ENCODE measurements around the gene SIRPA. TPM values are rescaled to one million over a fixed set of nuclear protein-coding genes. Genes with fewer than 3 reads are reported as not detected.

SIRPA gene
- total RNA-seq, 1 experiment from 2014 or later: 6.0 TPM

- Mint-ChIP-seq H3K27me3 (ENCODE audit: low read depth) (peaks cover 7% of the 10 kb centered on the region), H3K36me3 (ENCODE audit: insufficient read depth in 1 of 3, low read depth in 3 of 3) (no peaks in the 10 kb centered on the region; a peak in 1 of 7 replicates), H3K27ac (no peak overlapping the region), H3K4me3 (no peak overlapping the region), H3K4me1 (peaks cover 42 to 59% of the 10 kb centered on the region in 2 experiments), H3K9me3 (no peaks in the 10 kb centered on the region; a peak in 1 of 5 replicates)
- Histone ChIP-seq H2BK120ac (ENCODE audit: low read depth, low read length, poor library complexity, severe bottlenecking) (no peak overlapping the region), H2BK12ac (ENCODE audit: insufficient read length, low read depth, low read length) (no peak overlapping the region), H2BK20ac (ENCODE audit: low read depth, low read length, poor library complexity, severe bottlenecking) (no peak overlapping the region), H3T11ph (ENCODE audit: low read length) (no peak overlapping the region), H4K5ac (ENCODE audit: insufficient read length, low read depth, low read length) (no peak overlapping the region), H3K56ac (ENCODE audit: insufficient read length, low read depth, low read length) (no peak overlapping the region), H2BK5ac (ENCODE audit: insufficient read length, low read length) (no peak overlapping the region), H3K27ac (ENCODE audit: insufficient read length, low read depth, low read length) (no peak overlapping the region), H2AK5ac (ENCODE audit: insufficient read length, low read length) (no peak overlapping the region), H3K9ac (ENCODE audit: extremely low read depth, insufficient read length, low read length) (no peak overlapping the region), H3K9me3 (ENCODE audit: control insufficient read depth, low read depth, low read length) (no peaks in the 10 kb centered on the region), H3K23ac (ENCODE audit: insufficient read length, low read depth, low read length) (no peak overlapping the region), H4K20me1 (ENCODE audit: control insufficient read depth, insufficient read depth, insufficient read length) (no peaks in the 10 kb centered on the region), H3K14ac (ENCODE audit: insufficient read depth, low read length) (no peak overlapping the region), H4K8ac (replicated peaks; ENCODE audit: insufficient read length, low read depth, low read length) (no peak overlapping the region), H3K4me2 (ENCODE audit: insufficient read depth, insufficient read length, low read length) (no peak overlapping the region), H4K91ac (ENCODE audit: insufficient read length, low read depth, low read length) (no peak overlapping the region), H3K23me2 (ENCODE audit: insufficient read length, low read depth, low read length, poor library complexity, severe bottlenecking) (no peaks in the 10 kb centered on the region), H3K4me1 (ENCODE audit: insufficient read depth, low read length) (0 out of 2 replicates have a peak, but pooled peaks cover 2% of the 10 kb centered on the region), H3K4ac (ENCODE audit: low read depth, low read length) (no peak overlapping the region), H3K18ac (ENCODE audit: insufficient read length, low read depth, low read length) (no peak overlapping the region), H3K79me2 (ENCODE audit: insufficient read depth, low read length) (no peaks in the 10 kb centered on the region), H2AFZ (ENCODE audit: low read length) (no peak overlapping the region), H3K79me1 (ENCODE audit: insufficient read depth, low read depth, low read length, poor library complexity, severe bottlenecking) (no peaks in the 10 kb centered on the region), H2BK15ac (ENCODE audit: low read depth, low read length) (0 out of 2 replicates have a peak overlapping the region, but pooled peaks have one; percentile 1), H3K27me3 (ENCODE audit: insufficient read depth, low read length) (no peaks in the 10 kb centered on the region)
- TF ChIP-seq, protein P1, sequence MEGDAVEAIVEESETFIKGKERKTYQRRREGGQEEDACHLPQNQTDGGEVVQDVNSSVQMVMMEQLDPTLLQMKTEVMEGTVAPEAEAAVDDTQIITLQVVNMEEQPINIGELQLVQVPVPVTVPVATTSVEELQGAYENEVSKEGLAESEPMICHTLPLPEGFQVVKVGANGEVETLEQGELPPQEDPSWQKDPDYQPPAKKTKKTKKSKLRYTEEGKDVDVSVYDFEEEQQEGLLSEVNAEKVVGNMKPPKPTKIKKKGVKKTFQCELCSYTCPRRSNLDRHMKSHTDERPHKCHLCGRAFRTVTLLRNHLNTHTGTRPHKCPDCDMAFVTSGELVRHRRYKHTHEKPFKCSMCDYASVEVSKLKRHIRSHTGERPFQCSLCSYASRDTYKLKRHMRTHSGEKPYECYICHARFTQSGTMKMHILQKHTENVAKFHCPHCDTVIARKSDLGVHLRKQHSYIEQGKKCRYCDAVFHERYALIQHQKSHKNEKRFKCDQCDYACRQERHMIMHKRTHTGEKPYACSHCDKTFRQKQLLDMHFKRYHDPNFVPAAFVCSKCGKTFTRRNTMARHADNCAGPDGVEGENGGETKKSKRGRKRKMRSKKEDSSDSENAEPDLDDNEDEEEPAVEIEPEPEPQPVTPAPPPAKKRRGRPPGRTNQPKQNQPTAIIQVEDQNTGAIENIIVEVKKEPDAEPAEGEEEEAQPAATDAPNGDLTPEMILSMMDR (conservative IDR thresholded peaks at IDR 0.05): no peak
- DNase-seq: no peak
- 100% methylated on average over 2 of the region's 5 CpGs for WGBS (ENCODE audit: extremely low coverage, insufficient read length, low lambda C conversion rate)
Measured at GRCh38 chr20:1971893-1972586, 76.8 kb downstream of the SIRPA start.

All from H9 (cell line).